ENCODE results near the gene RHCG.

Gene RHCG

DNA sequence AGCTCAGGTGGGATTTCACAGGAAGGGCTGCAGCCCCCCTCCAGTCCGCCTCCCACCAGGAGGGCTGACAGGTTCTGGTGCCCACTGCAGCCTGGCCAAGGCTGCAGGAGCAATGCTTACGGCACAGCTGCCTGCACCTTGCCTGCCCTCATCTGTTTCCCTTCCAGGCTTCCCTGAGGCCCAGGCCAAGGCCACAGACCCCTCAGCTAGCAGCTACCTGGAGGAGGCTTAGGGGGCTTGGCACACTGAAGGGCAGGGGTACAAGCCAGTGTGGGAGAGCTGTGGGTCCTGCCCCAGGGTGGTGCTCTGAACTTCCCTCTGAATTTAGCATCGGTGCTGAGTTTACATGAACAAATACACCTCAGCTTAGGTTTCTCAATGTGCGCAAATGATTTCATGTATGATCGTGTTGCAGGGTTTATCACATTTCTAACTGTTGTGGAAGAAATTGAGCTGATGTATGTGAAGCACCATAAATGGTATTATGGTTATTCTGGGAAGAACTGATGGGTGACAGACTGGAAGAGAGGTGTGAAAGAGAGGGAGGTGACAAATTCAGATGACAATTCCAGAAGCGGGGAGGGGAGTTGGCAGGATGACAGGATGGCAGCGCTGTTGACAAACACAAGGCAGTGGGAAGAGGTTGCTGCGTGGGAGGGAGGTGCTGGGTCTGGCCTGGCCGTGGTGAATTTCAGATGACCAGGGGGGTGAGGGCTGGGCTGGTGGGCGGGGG lies 6.1 kb downstream of the RHCG start:
- no peak for FAIRE-seq
- DNase-seq (ENCODE audit: insufficient read length): no peak
- TF ChIP-seq TAF1 (IDR thresholded peaks at IDR 0.05; ENCODE audit: borderline replicate concordance, low read depth, low read length) (no peak), POLR2AphosphoS5 (IDR thresholded peaks at IDR 0.05; ENCODE audit: low read depth, low read length) (no peak), POLR2A (IDR thresholded peaks at IDR 0.05; ENCODE audit: low read depth, low read length) (no peak)

DNA sequence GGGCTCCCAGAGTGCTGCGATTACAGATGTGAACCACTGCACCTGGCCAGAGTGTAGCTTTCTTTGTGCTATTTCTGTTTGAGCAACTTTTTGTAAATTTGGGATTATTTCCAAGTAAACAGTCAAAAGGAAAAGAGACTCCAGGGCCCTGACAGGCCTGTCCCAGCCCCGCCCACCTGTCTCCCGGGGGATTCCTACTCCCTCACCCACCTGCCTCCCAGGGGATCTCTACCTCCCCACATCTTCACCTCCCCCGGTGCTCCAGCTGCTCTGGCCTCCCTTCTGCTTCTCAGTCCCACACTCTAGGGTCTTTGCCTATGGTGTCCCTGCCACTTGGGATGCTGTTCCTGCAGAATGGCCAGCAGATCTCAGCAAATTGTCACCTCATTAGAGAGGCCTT lies 7.0 kb downstream of the RHCG start:
- no peak for FAIRE-seq
- DNase-seq (ENCODE audit: insufficient read length): no peak
- TF ChIP-seq POLR2A (IDR thresholded peaks at IDR 0.05; ENCODE audit: low read depth, low read length) (no peak), TAF1 (IDR thresholded peaks at IDR 0.05; ENCODE audit: borderline replicate concordance, low read depth, low read length) (no peak), POLR2AphosphoS5 (IDR thresholded peaks at IDR 0.05; ENCODE audit: low read depth, low read length) (no peak)

DNA sequence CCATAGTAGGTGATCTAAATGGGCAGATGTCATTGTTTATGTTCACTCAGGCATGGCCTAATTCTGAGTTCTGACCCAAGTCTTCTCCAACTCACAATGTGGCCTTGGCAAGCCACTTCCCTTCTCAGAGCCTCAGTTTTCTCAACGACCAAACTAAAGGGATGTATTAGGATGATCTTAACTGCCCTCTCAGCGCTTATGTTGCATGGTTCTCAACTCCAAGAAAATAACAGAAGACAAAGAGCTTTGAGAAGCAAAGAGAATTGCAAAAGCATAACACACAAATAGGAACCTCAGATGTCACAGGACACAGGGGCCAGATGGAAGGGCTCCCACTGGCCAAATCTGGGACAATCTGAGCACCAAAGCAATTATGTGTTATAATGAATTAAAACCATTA lies 8.6 kb downstream of the RHCG start:
- DNase-seq (ENCODE audit: insufficient read length): no peak
- TF ChIP-seq POLR2AphosphoS5 (IDR thresholded peaks at IDR 0.05; ENCODE audit: low read depth, low read length) (no peak), TAF1 (IDR thresholded peaks at IDR 0.05; ENCODE audit: borderline replicate concordance, low read depth, low read length) (no peak), POLR2A (IDR thresholded peaks at IDR 0.05; ENCODE audit: low read depth, low read length) (no peak)
- FAIRE-seq: no peak

DNA sequence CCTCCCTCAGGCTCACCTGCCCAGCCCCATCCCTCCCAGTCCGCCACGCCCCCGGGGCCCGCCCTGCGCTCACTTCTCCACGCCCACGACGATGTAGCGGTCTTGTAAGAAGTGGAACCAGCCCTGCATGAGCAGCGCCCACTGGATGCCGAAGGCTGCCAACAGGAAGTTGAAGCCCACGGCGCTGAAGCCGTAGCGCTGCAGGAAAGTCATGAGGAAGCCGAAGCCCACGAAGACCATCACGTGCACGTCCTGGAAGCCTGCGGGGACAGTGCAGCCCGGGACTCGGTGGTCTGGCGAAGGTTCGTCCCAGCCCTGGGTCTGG lies 9.7 kb downstream of the RHCG start:
- FAIRE-seq: no peak
- no peak for DNase-seq (ENCODE audit: insufficient read length)
- TF ChIP-seq POLR2AphosphoS5 (IDR thresholded peaks at IDR 0.05; ENCODE audit: low read depth, low read length) (no peak), TAF1 (IDR thresholded peaks at IDR 0.05; ENCODE audit: borderline replicate concordance, low read depth, low read length) (no peak)

DNA sequence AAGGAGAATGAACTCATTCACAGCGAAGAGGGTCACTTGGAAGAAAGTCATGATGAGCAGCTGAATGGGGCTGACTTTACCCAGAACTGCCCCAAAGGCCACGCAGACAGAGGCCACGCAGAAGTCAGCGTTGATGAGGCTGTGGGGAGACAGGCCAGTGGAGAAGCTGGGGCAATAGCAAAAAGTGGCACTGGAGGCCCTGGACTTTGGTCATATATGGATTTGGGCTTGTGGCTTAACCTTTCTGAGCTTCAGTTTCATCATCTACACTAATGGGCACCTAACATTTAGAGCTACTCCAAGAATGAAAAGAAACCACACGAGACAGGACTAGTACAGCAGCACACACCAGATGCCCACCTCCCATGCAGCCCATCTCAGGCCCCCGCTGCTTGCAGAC lies 13.3 kb downstream of the RHCG start:
- TF ChIP-seq TAF1 (IDR thresholded peaks at IDR 0.05; ENCODE audit: borderline replicate concordance, low read depth, low read length): no peak
- TF ChIP-seq POLR2AphosphoS5 (IDR thresholded peaks at IDR 0.05; ENCODE audit: low read depth, low read length): no peak
- TF ChIP-seq POLR2A (IDR thresholded peaks at IDR 0.05; ENCODE audit: low read depth, low read length): no peak
- FAIRE-seq: no peak
- DNase-seq (ENCODE audit: insufficient read length): no peak

DNA sequence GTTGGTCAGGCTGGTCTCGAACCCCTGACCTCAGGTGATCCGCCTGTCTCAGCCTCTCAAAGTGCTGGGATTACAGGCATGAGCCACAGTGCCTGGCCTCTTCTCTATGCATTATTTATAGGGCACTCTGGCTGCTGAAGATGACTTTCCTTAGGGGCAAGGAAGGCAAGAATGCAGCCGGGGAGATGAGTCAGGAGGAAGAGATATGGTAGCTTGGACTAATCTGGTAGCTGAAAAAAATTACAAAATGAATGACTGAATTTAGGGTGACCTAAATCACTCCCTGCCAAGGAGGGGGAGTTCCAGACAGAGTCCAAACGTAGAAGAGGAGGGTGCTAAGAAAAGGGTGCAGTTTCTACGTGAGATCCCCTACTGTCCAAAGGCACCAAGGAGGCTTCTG lies 14.2 kb downstream of the RHCG start:
- no peak for FAIRE-seq
- TF ChIP-seq TAF1 (IDR thresholded peaks at IDR 0.05; ENCODE audit: borderline replicate concordance, low read depth, low read length) (no peak), POLR2A (IDR thresholded peaks at IDR 0.05; ENCODE audit: low read depth, low read length) (no peak), POLR2AphosphoS5 (IDR thresholded peaks at IDR 0.05; ENCODE audit: low read depth, low read length) (no peak)
- no peak for DNase-seq (ENCODE audit: insufficient read length)

DNA sequence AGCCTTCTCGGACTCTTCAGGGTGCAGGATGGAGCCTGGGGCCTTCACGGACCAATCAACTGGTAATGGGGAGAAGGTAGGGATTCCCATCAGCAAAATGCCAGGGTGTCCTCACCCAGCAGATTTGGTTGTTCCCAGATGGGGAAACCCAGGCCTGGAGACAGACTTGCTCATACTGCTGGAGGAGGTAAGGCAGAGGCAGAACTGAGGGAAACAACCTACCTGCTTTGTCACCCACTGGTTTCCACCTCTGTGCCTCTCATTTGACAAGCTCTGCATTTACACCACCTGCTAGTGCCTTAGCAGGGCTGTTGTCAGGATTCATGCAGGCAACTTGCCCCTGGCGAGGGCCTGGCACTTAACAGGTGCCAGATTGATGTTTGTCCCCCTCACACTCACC lies 15.9 kb downstream of the RHCG start:
- DNase-seq (ENCODE audit: insufficient read length) (no peak), FAIRE-seq (no peak)
- no peak for TF ChIP-seq POLR2AphosphoS5 (IDR thresholded peaks at IDR 0.05; ENCODE audit: low read depth, low read length)
- TF ChIP-seq TAF1 (IDR thresholded peaks at IDR 0.05; ENCODE audit: borderline replicate concordance, low read depth, low read length): no peak
- no peak for TF ChIP-seq POLR2A (IDR thresholded peaks at IDR 0.05; ENCODE audit: low read depth, low read length)

DNA sequence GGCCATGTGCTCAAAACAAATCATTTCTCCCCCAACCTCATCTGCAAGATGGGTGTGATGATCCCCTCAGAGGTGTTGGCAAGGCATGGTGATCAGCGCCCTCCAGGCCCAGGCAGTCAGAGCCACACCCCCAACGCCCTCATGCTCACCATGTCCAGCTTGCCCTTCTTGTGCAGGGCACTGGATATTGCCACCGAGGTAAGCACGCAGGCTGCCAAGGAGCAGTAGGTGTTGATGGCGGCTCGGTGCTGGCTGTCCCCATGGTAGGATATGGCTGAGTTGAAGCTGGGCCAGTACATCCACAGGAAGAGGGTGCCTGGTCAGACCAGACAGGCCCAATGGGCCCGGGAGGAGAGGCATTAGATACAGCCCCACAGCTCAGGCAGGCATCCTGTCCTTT lies 17.2 kb downstream of the RHCG start:
- TF ChIP-seq POLR2AphosphoS5 (IDR thresholded peaks at IDR 0.05; ENCODE audit: low read depth, low read length): no peak
- TF ChIP-seq POLR2A (IDR thresholded peaks at IDR 0.05; ENCODE audit: low read depth, low read length): no peak
- TF ChIP-seq TAF1 (IDR thresholded peaks at IDR 0.05; ENCODE audit: borderline replicate concordance, low read depth, low read length): no peak
- FAIRE-seq (no peak), DNase-seq (ENCODE audit: insufficient read length) (no peak)

DNA sequence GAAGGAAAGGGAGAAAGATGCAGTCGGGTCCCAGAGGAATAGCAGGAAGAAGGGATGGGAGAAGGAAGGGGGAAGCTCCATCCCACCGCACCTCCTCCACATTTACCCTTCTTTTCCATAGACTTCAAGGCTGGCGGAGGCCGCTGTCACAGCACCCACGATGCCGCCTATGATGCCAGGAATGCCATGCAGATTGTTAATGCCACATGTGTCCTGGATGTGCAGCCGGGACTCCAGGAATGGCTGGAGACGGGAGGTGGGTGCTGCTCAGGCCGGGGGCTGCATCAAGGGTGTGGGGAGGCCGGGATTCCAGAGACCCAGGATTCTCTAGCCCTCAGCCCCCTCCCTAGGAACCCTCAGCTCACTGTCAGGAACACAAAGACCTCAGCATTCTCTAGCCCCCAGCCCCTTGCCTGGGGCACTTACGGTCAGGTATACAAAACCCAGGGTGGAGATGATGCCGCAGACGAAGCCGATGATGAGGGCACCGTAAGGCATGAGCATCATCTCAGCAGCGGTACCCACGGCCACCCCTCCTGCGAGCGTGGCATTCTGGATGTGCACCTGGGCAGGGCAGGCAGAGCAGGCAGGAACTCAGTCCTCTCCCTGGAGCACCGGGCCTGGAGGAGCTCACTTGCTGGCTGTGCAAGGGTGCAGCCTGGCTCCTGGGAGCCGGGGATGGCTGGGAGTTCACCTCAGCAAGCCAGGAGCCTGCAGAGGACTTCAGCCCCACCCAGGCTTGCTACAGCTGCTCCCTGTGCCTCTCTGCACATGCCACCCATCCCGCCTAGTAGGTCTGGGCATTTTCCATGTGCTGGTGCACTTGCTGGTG lies 18.8 kb downstream of the RHCG start:
- no peak for TF ChIP-seq TAF1 (IDR thresholded peaks at IDR 0.05; ENCODE audit: borderline replicate concordance, low read depth, low read length)
- no peak for TF ChIP-seq POLR2AphosphoS5 (IDR thresholded peaks at IDR 0.05; ENCODE audit: low read depth, low read length)
- TF ChIP-seq POLR2A (IDR thresholded peaks at IDR 0.05; ENCODE audit: low read depth, low read length): no peak
- no peak for FAIRE-seq
- no peak for DNase-seq (ENCODE audit: insufficient read length)

DNA sequence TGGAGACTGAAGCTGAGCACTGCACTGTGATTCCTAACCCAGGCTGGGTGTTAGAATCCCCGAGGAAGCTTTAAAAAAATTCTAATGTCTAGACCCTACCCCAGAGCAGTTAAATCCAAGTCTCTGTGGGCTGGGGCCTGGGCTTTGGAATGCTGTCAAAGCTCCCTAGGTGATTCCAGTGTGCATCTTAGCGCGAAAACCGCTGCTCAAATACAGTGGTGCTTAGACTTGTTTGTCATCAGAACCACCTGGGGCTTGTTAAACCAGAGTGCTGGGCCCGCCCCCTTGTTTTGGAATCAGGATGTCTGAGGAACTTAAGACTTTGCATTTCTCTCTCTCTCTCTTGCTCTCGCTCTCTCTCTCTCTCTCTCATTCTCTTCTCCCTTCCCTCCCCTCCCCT lies 20.7 kb downstream of the RHCG start:
- DNase-seq (ENCODE audit: insufficient read length): no peak
- FAIRE-seq: no peak
- TF ChIP-seq TAF1 (IDR thresholded peaks at IDR 0.05; ENCODE audit: borderline replicate concordance, low read depth, low read length) (no peak), POLR2A (IDR thresholded peaks at IDR 0.05; ENCODE audit: low read depth, low read length) (no peak), POLR2AphosphoS5 (IDR thresholded peaks at IDR 0.05; ENCODE audit: low read depth, low read length) (no peak)

DNA sequence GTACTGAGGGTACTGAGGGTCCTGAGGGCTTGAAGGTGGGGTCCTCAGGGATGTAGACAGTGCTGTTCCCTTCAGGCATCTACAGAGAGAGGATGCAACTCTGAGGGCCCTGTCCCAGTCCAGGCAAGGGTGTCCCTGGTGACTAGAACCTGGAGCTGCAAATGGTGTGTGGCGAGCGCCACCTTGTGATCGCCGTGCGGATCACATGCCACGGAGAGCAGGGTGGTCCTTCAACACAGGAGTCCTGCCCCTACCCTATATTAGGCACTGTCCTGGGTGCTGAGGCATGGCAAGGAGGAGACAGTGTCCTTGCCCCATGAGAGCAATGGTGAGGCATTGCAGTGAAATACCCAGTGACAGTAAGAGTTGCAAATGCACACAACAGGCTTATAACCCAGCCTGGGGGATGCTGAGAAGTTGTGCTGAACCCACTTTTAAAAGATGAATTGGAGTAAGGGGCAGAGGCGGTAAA lies 23.6 kb downstream of the RHCG start:
- DNase-seq (ENCODE audit: insufficient read length) (peak; percentile 64), FAIRE-seq (peak; percentile 91)
- TF ChIP-seq POLR2AphosphoS5 (IDR thresholded peaks at IDR 0.05; ENCODE audit: low read depth, low read length) (no peak), TAF1 (IDR thresholded peaks at IDR 0.05; ENCODE audit: borderline replicate concordance, low read depth, low read length) (no peak), POLR2A (IDR thresholded peaks at IDR 0.05; ENCODE audit: low read depth, low read length) (no peak)

Measured in GM12892 (cell line).